Activated T-helper 1 cell treated with anti-CD3 and anti-CD28 coated beads, Interleukin-2, amount 50 U/mL, for 16 hours (primary cell): Measurements from ENCODE around the gene TREH.
"Not testable (repeated sequence)": the region's sequence is repeated elsewhere in the genome, so short reads cannot be mapped to it uniquely, and the experiment has no call there.

Experiments used
- DNase-seq, 2 donors: peaks; one replicate each; pipeline ENCODE4 v3.0.0-alpha.2; 2020; ENCODE audit warnings: low read depth in 1 of 2, low spot score in 1 of 2

TREH gene

DNA sequence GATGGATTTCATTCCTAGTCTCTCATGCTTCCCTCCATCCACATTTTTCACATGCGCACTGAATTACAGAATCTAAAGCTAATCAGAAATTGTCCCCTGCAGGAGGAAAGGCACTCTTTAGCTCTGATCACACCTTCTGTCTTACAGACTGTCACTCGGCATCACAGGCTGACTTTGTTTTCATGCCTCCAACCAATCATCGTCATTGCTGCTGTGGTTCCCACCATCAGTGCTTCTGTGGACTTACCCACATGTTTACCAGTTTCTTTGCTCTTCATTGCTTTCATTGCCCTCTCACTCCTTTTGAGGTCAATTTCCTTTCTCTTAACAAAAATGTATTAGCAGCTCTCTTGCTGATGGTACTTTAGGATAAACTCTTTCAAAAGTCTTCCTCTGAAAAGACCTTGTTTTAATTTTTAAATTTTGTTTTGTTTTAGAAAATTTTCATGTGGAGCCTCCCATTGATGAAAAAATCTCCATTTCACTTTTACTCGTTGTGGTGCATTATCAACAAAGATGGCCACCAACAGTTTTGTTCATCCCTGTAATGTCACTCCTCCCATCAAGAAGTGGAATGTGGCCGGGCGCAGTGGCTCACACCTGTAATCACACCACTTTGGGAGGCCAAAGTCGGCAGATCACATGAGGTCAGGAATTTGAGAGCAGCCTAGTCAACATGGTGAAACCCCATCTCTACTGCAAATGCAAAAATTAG is 20.2 kb upstream of the TREH start:
- peak in 1 of 2 donors; percentile 32 for DNase-seq

DNA sequence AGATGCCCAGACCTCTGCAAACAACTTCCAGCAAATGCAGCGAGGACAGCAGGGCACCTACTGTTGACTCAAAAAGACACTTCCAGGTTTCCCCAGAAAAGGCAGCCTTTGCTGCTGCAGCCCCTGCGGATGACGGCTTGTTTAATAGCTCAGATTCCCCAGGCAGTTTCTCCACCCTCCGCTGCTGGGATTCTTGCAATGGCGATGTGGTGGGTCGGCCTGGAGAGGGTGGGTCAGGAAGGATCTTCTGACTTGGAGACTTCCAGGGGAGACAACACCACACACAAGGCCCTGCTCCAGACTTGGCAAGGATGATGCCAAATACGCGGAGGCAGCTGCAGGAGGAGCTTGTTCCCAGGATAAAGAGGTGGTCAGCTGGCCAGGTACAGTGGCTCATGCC is 17.9 kb upstream of the TREH start:
- no peak for DNase-seq

DNA sequence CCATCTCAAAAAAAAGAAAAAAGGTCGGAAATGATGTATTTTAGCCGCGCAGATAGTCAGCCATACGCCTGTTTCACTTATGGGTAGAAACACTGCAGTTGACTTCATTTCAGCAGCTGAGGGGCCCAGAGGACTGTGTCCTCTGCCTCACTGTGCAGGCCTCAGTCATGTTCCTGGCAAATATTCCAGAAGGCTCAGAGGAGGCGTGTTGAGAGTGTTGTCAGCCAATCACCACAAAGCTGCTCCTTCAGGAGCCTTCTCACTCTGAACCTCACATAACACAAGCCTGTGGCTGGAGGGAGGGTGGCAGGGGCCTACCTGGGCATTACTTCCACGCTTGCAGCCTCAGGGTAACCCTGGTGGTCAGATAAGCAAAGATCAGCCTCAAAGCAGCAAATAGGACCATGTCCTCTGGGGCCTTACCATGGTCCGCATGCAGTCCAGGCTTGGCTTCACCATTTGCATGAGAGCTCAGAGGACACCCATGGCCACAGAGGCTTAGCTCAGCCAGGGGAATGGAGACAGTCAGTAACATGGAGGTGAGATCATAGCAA is 17.3 kb upstream of the TREH start:
- no peak for DNase-seq

DNA sequence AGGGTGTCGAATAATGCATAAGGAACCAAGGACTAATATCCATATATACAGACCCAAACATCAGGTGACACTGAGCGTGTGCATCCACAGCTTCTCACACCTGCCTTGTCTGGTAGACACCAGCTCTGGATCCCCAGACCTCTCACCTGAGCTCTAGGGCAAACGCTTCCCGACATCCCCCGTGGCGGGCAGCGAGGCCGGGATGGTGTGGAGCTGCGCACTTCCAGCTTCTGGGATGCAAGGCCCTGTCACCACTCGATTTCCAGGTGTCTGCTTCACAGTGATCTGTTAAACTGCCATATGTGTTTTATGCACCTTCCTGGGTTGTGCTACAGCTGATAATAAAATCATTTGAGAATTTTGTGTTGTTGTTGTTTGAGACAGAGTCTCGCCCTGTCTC is 15.3 kb upstream of the TREH start:
- no peak for DNase-seq

DNA sequence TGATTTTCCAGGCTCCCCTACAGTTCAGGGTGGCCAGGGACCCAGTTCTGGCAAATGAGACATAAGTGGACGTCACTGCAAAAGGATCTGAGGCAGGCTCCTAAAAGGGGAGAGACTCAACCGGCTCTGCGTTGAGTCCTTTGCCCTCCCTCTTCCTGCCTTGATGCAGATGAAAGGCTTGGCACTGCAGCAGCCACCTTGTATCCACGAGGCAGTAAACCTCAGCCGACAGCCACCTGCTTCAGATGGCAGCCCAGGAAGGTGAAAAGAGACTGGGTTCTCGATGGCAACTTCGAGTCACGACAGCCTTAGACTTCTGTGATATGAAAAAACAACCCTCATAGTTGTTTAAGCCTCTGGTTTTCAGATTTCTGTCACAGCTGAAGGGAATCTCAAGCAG is 14.7 kb upstream of the TREH start:
- DNase-seq, result no peak

DNA sequence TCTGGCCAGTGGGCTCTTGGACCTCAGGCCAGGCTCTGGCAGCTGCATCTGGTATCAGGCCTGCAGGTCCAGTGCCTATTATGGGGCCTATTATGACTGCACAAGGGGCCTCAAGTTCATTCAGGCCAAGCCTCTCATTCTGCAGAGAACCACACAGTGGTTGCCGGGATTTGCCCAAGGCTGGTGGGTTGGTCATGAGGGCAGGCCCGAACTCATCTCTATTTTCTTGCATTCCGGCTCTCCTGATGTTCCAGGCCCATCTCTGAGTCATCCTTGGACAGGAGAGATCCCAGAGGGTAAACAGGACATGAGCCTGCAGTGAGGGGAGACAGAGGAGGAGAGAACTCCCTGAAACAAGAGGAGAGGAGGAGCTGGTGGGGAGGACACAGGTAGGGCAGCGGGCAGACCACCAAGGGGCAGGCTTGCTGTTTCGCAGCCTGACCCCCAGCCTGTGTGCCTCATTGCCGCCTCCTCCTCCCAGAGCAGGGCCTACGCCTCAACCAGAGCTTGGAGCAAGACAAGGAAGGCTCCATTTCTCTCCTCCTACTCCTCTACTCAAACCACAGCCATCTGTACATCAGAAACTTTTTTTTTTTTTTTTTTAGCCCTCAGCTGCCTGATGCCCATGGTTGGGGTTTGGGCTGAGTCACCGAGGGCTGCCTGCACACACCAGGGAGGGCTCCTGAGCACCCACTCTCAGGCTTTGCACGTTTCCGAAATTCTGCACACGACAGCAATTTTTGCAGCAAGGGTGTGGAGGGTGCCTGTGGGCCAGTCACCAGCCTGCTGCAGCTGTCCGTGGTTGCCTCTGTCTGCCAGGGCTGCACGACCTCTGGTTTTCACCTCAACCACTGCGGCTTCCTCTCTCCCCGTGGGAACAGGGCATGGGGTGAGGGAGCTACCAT is 12.7 kb upstream of the TREH start:
- DNase-seq, result peak; percentile 30 to 46

DNA sequence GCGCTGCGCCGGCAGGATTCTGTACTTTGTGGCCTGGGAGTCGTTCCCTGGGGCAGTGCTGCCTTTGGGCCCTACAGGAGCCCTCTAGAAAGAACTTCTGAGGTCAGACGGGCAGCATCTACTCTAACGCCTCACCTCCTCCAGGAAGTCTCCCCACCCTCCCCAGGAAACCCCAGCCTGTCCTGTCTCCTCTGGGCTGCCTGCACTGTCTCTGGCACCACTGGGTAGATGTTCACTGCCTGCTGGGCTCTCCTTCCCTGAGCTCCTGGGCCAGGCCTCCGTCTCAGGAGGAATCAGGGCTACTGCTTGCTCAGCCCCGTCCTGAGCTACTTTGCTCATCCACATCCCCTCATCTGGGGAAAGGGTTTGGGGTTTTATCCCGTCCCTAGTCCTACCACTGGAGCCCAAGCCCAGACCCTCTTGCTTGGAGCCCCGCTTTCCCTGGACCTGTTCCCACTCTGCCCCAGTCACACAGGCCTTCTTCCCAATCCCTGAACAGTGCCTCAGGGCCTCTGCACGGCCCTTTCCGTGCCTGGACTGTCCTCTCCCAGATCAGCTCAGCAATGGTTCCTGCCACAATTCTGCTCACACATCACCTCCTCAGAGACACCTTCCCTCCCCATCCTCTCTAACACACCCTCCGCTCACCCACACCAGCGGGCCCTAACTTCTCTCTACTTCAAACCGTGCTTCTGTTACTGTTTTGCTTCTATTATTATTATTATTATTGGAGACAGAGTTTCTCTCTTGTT is 11.3 kb upstream of the TREH start:
- no peak for DNase-seq

DNA sequence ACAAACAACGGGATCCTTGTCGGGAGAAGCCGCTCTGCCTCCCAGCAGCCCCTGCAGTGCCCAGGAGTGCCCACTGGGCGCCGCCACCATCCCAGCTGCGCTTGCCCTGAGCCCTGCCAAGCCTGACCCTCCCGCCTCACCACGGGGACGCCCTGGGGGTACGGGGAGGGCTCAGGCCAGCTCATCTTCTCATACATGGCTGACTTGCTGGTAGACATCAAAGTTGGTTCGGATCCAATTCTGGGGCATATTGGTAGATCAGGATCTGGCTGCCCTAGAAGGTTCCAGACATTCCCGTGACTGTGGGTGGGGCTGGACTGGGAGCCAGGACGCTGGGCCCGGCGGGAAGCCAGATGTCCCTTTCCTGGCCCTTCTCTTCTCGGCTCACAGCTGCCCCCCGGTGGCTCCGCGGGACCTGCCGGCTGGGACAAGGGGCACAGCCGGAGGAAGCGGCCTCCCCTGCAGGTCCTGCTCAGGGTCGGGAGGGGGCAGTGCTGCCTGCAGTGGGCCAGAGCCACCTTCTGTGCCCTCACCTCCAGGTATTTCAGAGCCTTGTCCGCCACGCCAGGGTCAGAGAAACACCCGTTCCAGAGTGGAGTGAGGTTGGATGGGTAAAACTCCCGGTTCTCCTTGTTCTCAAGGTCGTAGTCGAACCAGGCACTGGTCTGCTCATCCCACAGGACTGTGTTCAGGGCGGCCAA is 10.6 kb upstream of the TREH start:
- peak; percentile 65 to 74 for DNase-seq

DNA sequence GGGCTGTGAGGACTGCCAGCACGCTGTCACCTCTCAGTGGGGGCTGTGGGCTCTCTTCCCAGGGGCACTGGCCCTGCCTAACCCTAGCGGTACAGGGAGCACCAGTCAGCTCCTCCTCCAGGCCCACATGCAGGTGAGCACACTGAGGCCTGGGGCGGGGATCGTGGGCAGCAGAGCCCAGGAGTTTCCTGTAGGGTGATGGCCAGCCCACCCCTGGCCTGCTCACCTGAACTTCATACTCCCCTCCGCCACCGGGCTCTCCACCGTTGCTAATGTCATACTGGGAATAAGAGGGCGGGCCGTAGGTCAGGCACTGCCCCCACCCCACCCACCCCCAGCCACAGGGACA is 10.0 kb upstream of the TREH start:
- DNase-seq, result no peak

DNA sequence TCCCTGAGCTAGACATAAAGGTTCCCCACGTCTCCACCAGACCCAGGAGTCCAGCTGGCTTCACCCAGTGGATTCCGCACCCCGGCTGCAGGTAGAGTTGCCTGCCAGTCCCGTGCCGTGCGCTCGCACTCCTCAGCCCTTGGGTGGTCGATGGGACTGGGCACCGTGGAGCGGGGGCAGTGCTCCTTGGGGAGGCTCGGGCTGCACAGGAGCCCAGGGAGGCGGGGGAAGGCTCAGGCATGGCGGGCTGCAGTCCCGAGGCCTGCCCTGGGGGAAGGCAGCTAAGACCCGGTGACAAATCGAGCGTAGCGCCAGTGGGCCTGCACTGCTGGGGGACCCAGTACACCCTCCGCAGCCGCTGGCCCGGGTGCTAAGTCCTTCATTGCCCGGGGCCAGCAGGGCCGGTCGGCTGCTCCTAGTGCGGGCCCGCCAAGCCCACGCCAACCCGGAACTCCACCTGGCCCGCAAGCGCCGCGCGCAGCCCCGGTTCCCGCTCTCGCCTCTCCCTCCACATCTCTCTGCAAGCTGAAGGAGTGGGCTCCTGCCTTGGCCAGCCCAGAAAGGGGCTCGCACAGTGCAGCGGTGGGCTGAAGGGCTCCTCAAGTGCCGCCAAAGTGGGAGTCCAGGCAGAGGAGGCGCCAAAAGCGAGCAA is 9.5 kb upstream of the TREH start:
- DNase-seq, result no peak

DNA sequence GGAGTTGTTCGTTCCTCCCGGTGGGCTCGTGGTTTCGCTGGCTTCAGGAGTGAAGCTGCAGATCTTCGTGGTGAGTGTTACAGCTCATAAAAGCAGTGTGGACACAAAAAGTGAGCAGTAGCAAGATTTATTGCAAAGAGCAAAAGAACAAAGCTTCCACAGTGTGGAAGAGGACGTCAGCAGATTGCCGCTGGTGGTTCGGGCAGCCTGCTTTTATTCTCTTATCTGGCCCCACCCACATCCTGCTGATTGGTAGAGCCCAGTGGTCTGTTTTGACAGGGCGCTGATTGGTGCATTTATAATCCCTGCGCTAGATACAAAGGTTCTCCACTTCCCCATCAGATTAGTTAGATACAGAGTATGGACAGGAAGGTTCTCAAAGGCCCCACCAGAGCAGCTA is 8.9 kb upstream of the TREH start:
- DNase-seq, result not testable (repeated sequence)

DNA sequence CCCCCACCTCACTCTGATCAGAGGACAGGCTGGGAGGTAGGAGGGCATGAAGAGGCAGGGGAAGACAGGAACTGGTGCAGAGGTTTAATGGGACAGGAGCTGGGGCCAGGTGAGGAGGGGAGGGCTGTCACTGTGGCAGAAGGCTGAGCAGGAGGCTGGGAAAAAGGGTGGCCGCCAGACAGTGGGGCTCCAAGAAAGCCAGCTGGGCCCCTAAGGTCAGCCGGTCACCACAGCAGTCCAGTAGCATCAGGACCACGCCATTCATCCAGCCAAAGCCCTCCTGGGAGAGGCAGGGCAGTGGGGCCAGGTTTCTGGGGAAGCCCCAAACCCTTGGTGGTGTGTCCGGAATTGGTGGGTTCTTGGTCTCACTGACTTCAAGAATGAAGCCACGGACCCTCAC is 8.5 kb upstream of the TREH start:
- DNase-seq, result no peak

DNA sequence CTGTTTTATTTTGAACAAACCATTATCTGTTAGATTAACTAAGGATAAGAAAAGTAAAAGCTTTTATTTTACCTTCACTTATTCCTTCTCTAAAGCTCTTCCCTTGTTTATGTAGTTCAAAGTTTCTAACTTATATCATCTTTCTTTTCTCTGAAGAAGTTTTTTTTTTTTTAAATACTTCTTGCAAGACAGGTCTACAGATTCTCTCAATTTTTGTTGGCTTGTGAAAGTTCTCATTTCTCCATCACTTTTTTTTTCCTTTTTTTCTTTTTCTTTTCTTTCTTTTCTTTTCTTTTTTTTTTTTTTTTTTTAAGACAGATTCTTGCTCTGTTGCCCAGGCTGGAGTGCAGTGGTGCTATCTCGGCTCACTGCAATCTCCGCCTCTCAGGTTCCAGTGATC is 4.7 kb upstream of the TREH start:
- no peak for DNase-seq

DNA sequence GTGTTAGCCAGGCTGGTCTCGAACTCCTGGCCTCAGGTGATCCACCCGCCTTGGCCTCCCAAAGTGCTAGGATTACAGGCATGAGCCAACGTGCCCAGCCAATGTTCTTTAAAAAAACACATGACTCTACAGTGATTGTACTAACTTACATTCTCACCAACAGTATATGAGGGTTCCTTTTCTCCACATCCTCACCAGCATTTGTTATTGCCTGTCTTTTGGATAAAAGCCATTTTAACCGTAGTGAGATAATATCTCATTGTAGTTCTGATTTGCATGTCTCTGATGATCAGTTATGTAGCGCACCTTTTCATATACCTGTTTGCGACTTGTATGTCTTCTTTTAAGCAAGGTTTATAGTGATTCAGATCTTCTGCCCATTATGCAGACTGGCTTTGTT is 3.5 kb upstream of the TREH start:
- not testable (repeated sequence) for DNase-seq

DNA sequence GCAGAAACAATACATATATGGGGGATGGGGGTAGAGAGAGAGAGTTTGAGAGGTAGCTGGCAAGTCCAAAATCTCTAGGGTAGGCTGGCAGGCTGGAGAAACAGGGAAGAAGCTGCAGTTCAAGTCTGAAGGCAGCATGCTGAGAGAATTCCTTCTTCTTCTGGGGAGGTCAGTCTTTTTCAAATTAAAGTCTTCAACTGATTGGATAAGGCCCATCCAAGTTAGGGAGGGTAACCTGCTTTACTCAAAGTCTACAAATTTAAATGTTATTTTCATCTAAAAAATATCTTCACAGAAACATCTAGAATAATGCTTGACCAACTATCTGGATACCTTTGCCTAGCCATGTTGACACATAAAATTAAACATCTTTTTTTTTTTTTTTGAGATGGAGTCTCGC is 2.9 kb upstream of the TREH start:
- DNase-seq, result no peak

DNA sequence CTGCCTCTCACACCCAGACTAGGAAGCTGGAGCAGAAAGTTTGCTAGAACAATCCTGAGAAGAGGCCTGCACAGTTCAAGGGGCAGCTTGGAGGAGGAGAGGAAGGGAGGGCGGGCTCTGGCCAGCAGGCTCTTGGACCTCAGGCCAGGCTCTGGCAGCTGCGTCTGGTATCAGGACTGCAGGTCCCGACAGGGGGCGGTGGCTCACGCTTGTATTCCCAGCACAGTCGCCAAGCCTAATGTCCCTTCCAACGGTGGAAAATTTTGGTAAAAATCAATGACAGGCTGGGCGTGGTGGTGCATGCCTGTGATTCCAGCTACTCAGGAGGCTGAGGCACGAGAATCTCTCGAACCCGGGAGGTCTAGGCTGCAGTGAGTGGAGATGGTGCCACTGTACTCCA is 542 bp downstream of the TREH start:
- not testable (repeated sequence) for DNase-seq

DNA sequence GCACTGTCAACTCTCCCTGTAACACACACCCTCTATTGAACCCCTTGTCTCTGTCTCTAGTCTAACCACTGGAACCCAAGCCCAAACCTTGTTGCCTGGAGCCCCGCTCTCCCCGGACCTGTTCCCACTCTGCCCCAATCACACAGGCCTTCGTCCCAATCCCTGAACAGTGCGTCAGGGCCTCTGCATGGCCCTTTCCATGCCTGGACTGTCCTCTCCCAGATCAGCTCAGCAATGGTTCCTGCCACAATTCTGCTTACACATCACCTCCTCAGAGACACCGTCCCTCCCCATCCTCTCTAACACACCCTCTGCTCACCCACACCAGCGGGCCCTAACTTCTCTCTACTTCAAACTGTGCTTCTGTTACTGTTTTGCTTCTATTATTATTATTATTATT is 1.5 kb downstream of the TREH start:
- no peak for DNase-seq

DNA sequence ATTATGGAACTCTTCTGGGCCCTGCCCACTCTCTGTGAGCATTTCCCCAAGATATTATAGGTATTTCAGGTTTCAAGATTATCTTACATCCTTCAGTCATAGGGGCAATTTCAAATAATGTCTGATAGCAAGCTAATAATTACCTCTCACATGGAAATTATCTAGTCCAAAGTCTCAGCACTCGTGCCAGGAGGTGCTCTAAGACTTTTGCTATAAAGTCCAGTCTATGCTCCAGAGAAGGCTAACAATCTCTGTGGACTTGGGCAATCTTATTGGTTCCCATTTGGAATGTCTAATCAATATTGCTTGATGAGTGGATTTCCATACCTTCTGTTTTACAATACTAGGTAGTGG is 5.4 kb downstream of the TREH start:
- DNase-seq, result no peak

DNA sequence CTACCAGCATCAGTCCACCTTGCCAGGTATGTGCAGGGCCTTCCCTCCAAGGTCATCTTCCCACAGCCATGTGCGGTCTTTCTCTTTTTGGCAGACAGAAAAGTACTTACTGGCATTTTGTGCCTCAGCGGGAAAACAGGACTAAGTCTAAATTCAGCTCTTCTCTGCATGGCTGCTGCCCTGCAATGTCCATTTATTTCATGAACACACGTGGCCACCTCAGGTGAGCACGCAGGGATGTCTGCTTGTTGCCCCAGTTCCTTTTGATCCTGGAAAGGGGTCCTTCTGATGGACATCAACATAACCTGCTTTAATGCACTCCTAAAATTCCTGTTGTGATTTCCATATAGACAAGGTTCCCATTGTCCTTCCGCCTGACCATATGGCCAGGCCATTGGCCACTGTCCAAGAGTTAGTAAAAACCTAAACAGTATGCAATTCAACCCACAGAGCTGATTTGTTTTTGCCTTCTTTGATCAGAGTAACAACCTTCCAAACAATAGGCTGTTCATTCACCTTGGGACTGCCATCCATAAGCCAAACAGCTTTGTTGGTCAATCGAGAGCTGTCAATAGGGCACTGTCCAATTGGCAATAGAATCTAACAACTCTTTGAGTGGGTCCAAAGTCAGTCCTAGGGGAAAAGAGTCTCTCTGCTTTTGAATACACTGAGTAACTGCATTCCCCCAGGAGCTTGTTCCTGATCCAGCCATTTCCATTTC is 5.9 kb downstream of the TREH start:
- DNase-seq, result no peak

DNA sequence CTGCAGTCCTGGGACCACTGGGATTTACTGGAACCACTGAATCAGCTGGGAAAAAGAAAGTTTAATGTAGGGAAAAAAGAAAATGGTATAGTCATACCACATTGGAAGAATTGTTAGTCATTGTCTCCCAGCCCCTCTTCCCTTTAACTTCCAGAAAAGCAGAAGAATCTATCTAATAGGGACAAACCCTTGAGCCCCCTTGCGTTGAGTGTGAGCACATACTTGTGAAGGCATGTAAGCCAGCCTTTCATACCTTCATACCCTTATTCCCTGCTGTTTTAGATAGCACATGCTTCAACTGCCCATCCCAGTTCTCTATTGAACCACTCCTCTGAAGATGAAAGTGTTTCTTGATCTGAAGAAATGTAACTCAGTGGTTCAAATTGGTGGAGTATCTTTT is 6.6 kb downstream of the TREH start:
- DNase-seq, result no peak
